ENCODE data around the gene YIF1A.

DNA sequence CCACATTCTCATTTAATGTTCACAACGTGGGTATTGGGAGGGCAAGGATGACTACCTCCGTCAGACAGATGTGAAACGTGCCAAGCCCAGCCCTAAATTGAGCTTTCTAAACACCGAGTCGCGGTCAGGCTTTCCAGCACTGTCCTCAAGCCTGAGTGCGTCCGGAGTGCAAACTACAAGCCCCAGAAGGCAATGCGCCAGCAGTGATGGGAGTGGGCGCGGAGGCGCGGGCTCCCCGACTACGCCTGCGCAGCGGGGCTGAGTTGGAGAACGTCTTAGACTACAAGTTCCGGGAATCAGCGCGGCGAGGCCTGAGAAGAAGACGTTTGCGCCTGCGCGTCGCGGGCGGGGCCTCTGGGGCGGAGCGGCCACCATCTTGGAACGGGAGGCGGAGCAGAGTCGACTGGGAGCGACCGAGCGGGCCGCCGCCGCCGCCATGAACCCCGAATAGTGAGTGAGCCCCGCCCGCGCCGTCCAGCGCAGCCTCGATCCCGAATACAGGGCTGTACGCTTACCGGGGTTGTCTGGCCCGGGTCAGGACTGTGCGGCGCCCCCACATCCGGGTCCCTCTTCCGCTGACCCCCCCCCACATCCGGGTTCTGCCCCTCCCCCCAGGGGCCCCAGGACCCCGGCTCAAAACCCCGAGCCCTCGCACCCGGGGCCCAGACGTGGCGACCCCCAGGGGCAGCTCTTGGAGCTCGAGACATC lies 20.5 kb downstream of the YIF1A start, which contains the start of gene RAB1B:
- TF ChIP-seq POLR2A (IDR thresholded peaks at IDR 0.05; ENCODE audit: low read depth, low read length) = peak; percentile 58
- TF ChIP-seq TAF1 (IDR thresholded peaks at IDR 0.05; ENCODE audit: borderline replicate concordance, low read depth, low read length) = no peak
- peak; percentile 24; the same call in 1 of the 2 replicates for TF ChIP-seq POLR2AphosphoS5 (IDR thresholded peaks at IDR 0.05; ENCODE audit: low read depth, low read length)

Data from GM12892 (cell line).